HG03457 (cell line): ENCODE results near the gene CNTNAP4.
A peak's percentile ranks its signal among the peaks of the same experiment; 100 is the strongest.

Experiments used
- ATAC-seq: cut with Tn5 transposase; IDR thresholded peaks from one replicate; pipeline ENCODE4 v1.9.1; 2021; ENCODE audit warnings: moderate number of reproducible peaks; ENCODE audit not compliant: unreplicated experiment

CNTNAP4 gene

GRCh38 chr16:76276745-76277438 is at the start of gene CNTNAP4:
TSS of gene CNTNAP4 (plus strand) at chr16:76277401. CDS start at chr16:76277663, 262 bp downstream.
- ATAC-seq: no peak

DNA sequence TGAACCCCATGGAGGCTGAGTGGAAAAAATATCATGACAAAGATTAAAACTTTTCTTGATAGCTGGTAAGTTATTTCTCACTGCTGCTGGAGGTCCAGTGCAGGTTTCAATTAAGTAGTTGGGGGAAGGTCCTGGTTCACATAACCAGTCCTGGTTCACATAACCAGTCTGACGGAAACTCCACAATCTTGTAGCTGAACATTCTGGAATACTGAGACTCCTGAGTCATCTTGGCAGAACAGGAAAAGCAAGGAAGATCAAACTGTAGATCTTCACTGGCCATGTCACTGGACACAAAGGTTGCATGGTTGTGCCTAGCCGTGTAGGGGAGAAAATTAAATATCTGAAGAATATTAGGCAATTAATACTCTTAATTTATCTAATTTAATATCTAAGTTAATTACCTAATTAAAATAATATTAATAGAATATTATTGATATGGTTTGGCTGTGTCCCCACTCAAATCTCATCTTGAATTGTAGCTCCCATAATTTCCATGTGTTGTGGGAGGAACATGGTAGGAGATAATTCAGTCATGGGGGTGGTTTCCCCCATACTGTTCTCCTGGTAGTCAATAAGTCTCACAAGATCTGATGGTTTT is 48.6 kb upstream of the CNTNAP4 start:
- ATAC-seq: no peak

DNA sequence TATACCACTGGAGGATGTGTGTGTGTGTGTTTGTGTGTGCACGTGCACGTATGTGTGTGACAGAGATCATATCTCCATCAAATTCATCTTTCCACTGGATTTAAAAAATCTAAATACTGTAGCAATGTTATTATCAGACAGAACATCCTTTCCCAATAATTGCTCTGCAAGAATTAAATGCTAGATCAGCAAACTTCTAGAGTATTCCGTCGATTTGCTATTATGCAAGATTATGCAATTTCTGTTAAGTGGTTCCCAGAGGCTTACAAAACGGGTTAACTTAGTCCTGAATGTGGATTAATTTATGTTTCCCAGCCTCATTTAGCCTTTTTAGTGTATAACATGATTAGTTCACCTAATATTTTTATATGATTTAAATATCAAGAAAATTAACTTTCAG is 44.5 kb upstream of the CNTNAP4 start:
- ATAC-seq: no peak

DNA sequence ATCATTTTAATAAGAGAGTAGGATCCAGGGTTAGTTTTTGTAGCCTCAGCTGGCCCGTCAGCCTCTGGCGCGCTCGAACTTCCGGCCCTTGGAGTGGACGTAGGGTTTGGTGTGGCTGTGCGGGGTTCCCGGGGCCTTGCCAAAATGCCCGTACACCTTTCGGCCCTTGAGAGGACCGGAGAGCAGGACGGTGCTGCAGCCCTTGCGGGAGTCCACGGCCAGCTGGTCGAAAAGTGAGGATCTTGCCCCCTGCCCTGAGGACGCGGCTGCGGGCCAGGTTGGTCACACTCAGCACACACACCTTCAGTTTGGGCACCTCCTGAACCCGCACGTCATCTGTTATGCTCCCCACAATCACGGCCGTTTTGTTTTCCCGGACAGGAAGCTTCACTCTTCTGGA is 42.2 kb upstream of the CNTNAP4 start:
- no peak for ATAC-seq

- no peak for ATAC-seq
These were observed 41.8 kb upstream of the CNTNAP4 start for GRCh38 chr16:76235426-76235825.

DNA sequence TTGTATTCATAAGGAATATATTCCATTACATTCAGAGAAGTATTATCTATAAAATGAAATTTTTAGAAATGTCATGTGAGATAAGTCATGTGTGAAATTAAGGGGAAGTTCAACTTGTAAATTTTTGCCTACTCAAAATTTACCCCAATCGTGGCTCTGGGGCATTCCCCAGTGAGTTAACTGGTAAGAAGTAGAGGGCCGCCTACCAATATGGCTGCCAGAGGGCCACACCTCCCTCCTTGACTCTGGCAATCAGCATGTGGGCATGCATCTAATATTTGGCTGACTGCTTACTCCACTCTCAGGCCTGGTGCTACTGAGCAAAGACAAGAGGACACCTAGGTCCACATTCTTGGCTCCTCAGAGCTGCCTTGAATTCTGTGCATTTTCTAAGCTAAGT is 39.7 kb upstream of the CNTNAP4 start:
- ATAC-seq: no peak

DNA sequence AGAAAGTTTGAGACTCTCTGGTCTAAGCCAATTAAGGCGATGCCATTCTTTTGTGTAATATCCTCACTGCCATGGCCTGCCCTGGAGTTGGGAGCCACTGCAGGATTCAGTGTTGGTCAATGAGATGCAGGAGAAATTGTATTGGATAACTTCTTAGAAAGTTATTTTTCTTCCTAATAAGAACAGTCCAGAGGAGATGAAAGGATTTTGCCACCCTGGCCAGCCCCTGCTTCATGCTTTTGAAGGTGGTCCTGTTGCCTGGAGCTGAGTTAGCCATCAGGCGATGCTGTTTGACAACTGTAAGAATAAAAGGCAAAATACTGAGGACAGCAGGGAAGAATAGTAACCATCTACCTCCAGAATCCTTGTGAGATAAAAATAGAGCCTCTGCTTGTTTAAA is 35.4 kb upstream of the CNTNAP4 start:
- no peak for ATAC-seq

GRCh38 chr16:76243620-76244019 is 33.6 kb upstream of the CNTNAP4 start:
- no peak for ATAC-seq

GRCh38 chr16:76246587-76246986 is 30.6 kb upstream of the CNTNAP4 start:
- no peak for ATAC-seq

- ATAC-seq: peak; percentile 88
These were observed 11.7 kb upstream of the CNTNAP4 start for GRCh38 chr16:76265434-76266045.

GRCh38 chr16:76268824-76269223 is 8.4 kb upstream of the CNTNAP4 start:
- ATAC-seq: no peak

- ATAC-seq: no peak
These were observed 344 bp downstream of the CNTNAP4 start for GRCh38 chr16:76277460-76278030.

DNA sequence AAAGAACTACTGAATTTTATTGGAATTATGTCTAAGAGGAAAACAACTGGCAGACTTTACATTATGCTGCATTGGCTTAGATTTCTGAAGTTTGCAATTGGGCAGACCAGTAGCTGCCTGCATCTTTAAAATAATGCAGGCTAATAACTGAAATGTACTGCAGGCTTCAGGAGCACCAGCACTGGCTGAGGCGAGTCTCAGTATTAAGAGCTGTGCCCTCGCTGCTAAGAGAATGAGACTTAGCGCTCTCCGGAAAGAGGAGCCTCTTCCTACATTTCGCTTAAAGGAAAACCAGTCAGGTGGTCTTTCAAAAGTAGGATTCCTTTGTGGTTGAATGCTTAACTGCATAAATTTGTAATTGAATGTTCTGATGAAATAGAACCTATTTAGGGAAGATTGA is 885 bp downstream of the CNTNAP4 start:
- ATAC-seq: no peak

- ATAC-seq: no peak
These were observed 1.8 kb downstream of the CNTNAP4 start for GRCh38 chr16:76278980-76279379.

GRCh38 chr16:76280421-76281215 is 3.4 kb downstream of the CNTNAP4 start:
- ATAC-seq: no peak

DNA sequence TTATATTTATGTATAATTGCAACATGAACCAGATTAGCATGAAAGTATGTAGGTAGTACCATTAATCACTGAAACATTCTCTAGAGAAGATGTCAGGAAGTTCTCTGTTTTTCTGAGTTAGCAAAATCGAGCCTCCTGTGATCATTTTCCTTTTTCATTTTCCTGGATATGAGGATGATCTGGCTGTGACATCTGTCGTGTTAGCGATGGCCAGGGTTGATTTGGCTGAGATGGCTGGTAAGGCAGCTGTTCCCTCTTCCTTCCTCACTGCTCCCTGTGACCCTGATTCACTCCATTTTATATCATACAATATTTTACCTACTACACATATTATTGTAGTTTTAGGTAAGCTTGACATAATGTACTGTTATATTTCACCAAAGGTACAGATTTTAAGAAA is 10.3 kb downstream of the CNTNAP4 start:
- no peak for ATAC-seq

GRCh38 chr16:76292218-76292617 is 15.0 kb downstream of the CNTNAP4 start:
- ATAC-seq: no peak

DNA sequence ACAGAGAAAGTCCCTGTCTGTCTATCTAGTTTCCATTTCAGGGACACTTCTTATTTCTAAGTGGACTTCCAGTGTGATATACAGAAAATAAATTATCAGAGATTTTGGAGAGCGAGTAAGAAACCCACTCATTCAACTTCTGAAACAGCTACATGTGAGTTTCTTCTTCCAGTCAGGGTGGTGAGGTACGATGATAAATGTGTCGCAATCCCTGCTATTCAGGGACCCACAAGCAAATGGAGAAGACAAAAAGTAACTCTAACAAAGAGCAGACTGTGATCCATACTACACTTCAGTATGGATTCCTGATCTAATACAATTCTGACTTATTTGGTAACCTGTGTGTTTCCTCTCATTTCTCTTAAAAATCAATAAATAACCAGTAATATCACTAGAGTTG is 16.8 kb downstream of the CNTNAP4 start:
- ATAC-seq: no peak

GRCh38 chr16:76294396-76295214 is 17.4 kb downstream of the CNTNAP4 start:
- ATAC-seq: no peak

GRCh38 chr16:76297941-76298340 is 20.7 kb downstream of the CNTNAP4 start:
- ATAC-seq: no peak
